WTC11 (cell line): ENCODE data around the gene KSR1. TPM values are rescaled to one million over a fixed set of nuclear protein-coding genes. Genes with fewer than 3 reads are reported as not detected.

ENCODE experiments used
- ATAC-seq: fragments of 200-7000 bp; cut with Tn5 transposase; 2 replicates; pipeline ENCODE4 v1.10.0; 2021; ENCODE audit warnings: mild to moderate bottlenecking, moderate library complexity
- CTCF ChIA-PET: fragments of 300-600 bp; sonication (Branson Sonifier 250); formaldehyde crosslinking; loops from one replicate; lab custom pipeline; 2021; ENCODE audit warnings: antibody characterized with exemption; lab: Charles Lee
- POLR2A ChIA-PET: fragments of 350-600 bp; sonication (Branson Sonifier 250); formaldehyde crosslinking; loops from one replicate; lab custom pipeline; 2021; ENCODE audit warnings: antibody characterized with exemption; lab: Charles Lee
- DNase-seq: peaks from one replicate; pipeline ENCODE4 v3.0.0; 2021; ENCODE audit warnings: low spot score
- H3K27ac Mint-ChIP-seq: 2 replicates; pipeline ENCODE4 v1.8.0; 2021; ENCODE audit warnings: mixed read lengths
- H3K27me3 Mint-ChIP-seq: 2 replicates; pipeline ENCODE4 v1.8.0; 2021; ENCODE audit warnings: low read depth, mild to moderate bottlenecking, moderate library complexity, mixed read lengths
- H3K36me3 Mint-ChIP-seq: 2 replicates; pipeline ENCODE4 v1.8.0; 2021; ENCODE audit warnings: mixed read lengths
- H3K4me1 Mint-ChIP-seq: 2 replicates; pipeline ENCODE4 v1.8.0; 2022; ENCODE audit warnings: mixed read lengths
- H3K4me3 Mint-ChIP-seq: 2 replicates; pipeline ENCODE4 v1.8.0; 2021; ENCODE audit warnings: mild to moderate bottlenecking, moderate library complexity, mixed read lengths
- H3K9me3 Mint-ChIP-seq: 2 replicates; pipeline ENCODE4 v1.8.0; 2021; ENCODE audit warnings: mixed read lengths
- ARID4B ChIP-seq: sonication (generic); formaldehyde crosslinking; IDR thresholded peaks from 2 replicates; pipeline ENCODE4 v1.8.0; 2023; ENCODE audit warnings: missing genetic modification reagents, mild to moderate bottlenecking, borderline replicate concordance
- CBFB ChIP-seq: sonication (generic); formaldehyde crosslinking; IDR thresholded peaks from 2 replicates; pipeline ENCODE4 v1.8.1; 2022; ENCODE audit warnings: mild to moderate bottlenecking, low read depth, missing genetic modification reagents
- CTCF ChIP-seq: fragments of 200-600 bp; IDR thresholded peaks from 2 replicates; pipeline ENCODE4 v1.8.0; 2022; ENCODE audit warnings: antibody characterized with exemption
- E2F1 ChIP-seq: sonication (generic); formaldehyde crosslinking; IDR thresholded peaks from 2 replicates; pipeline ENCODE4 v1.8.0; 2022; ENCODE audit warnings: mild to moderate bottlenecking, missing genetic modification reagents
- FOXP4 ChIP-seq: sonication (generic); formaldehyde crosslinking; IDR thresholded peaks from 2 replicates; pipeline ENCODE4 v1.8.0; 2022; ENCODE audit warnings: mild to moderate bottlenecking, missing genetic modification reagents
- NFATC4 ChIP-seq: fragments of 250-450 bp; sonication (Bioruptor Pico); IDR thresholded peaks from 2 replicates; pipeline ENCODE4 v1.9.0; 2021; ENCODE audit warnings: mild to moderate bottlenecking
- PRDM15 ChIP-seq: sonication (generic); formaldehyde crosslinking; IDR thresholded peaks from 2 replicates; pipeline ENCODE4 v1.8.0; 2022; ENCODE audit warnings: missing genetic modification reagents
- PRRX2 ChIP-seq: fragments of 250-450 bp; sonication (Bioruptor Pico); IDR thresholded peaks from 2 replicates; pipeline ENCODE4 v1.8.0; 2021; ENCODE audit warnings: mild to moderate bottlenecking
- RORB ChIP-seq: fragments of 250-450 bp; sonication (Bioruptor Pico); IDR thresholded peaks from 2 replicates; pipeline ENCODE4 v1.9.0; 2021; ENCODE audit warnings: mild to moderate bottlenecking
- SMAD4 ChIP-seq: sonication (generic); formaldehyde crosslinking; IDR thresholded peaks from 2 replicates; pipeline ENCODE4 v1.8.0; 2022; ENCODE audit warnings: mild to moderate bottlenecking, missing genetic modification reagents
- USF2 ChIP-seq: sonication (generic); formaldehyde crosslinking; IDR thresholded peaks from 2 replicates; pipeline ENCODE4 v1.8.1; 2023; ENCODE audit warnings: mild to moderate bottlenecking, missing genetic modification reagents, moderate library complexity
- ZBTB43 ChIP-seq: sonication (generic); formaldehyde crosslinking; IDR thresholded peaks from 2 replicates; pipeline ENCODE4 v1.8.1; 2023; ENCODE audit warnings: mild to moderate bottlenecking, missing genetic modification reagents
- ZNF232 ChIP-seq: sonication (generic); formaldehyde crosslinking; IDR thresholded peaks from 2 replicates; pipeline ENCODE4 v1.8.0; 2022; ENCODE audit warnings: mild to moderate bottlenecking, missing genetic modification reagents
- total RNA-seq: library from RNA; stranded (reverse); gene quantifications from 3 replicates; pipeline ENCODE4 v1.2.3, GENCODE V29; 2021

Gene KSR1
- total RNA-seq, 1 experiment from 2014 or later, result 45.5 TPM

- no peak for TF ChIP-seq ARID4B (CRISPR knock-in tag)
Observed at GRCh38 chr17:27545562-27546229, 89.4 kb downstream of the KSR1 start (continued).

- no peak for TF ChIP-seq ZNF232 (CRISPR knock-in tag)
- no peak for TF ChIP-seq USF2
- no peak for TF ChIP-seq E2F1 (CRISPR knock-in tag)
- TF ChIP-seq RORB, result no peak
- TF ChIP-seq CBFB (CRISPR knock-in tag), result no peak
- no peak for TF ChIP-seq SMAD4 (CRISPR knock-in tag)
- no peak for TF ChIP-seq FOXP4
- H3K27me3 Mint-ChIP-seq, result no peaks in the 10 kb centered on the region
- DNase-seq (no peak), ATAC-seq (no peak)
- CTCF ChIA-PET, result interaction anchor here (0.7 to 1.7 kb wide), 10 partner anchors 10 to 310 kb away, joined by 3 to 8 read pairs (median 3); no protein-coding TSS in a partner anchor
- no peak overlapping the region; the same call in 1 of the 2 replicates for H3K27ac Mint-ChIP-seq
- POLR2A ChIA-PET, result no interaction called here
- H3K36me3 Mint-ChIP-seq, result 0 out of 2 replicates have a peak, but pooled peaks cover 2% of the 10 kb centered on the region
- H3K4me3 Mint-ChIP-seq, result no peak overlapping the region
- no peaks in the 10 kb centered on the region for H3K9me3 Mint-ChIP-seq
- H3K4me1 Mint-ChIP-seq, result peaks cover 21% of the 10 kb centered on the region
Observed at GRCh38 chr17:27546624-27547300, 90.5 kb downstream of the KSR1 start.

- DNase-seq (no peak), ATAC-seq (no peak)
- POLR2A ChIA-PET, result no interaction called here
- Mint-ChIP-seq H3K9me3 (no peaks in the 10 kb centered on the region), H3K4me1 (peaks cover 25% of the 10 kb centered on the region), H3K4me3 (no peak overlapping the region), H3K27me3 (no peaks in the 10 kb centered on the region)
- TF ChIP-seq PRDM15 (CRISPR knock-in tag), result no peak
- no peak for TF ChIP-seq ZBTB43 (CRISPR knock-in tag)
- no peak for TF ChIP-seq NFATC4 (CRISPR knock-in tag)
- no peak for TF ChIP-seq CTCF
- TF ChIP-seq PRRX2 (CRISPR knock-in tag), result no peak
- TF ChIP-seq, all 79 proteins: peak for 0
- CTCF ChIA-PET, result interaction anchor here (0.8 to 1.1 kb wide), 4 partner anchors 13 to 311 kb away, joined by 3 read pairs; no protein-coding TSS in a partner anchor
- H3K36me3 Mint-ChIP-seq, result 0 out of 2 replicates have a peak, but pooled peaks cover 2% of the 10 kb centered on the region
- no peak overlapping the region for H3K27ac Mint-ChIP-seq
Observed at GRCh38 chr17:27547301-27547683, 91.0 kb downstream of the KSR1 start.
